ENCODE results near the gene IYD.
"Not testable (repeated sequence)": the region's sequence is repeated elsewhere in the genome, so short reads cannot be mapped to it uniquely, and the experiment has no call there.

Gene IYD

GRCh38 chr6:150352321-150353296 is 16.2 kb upstream of the IYD start:
- no peak for DNase-seq

- DNase-seq, result no peak
Observed at GRCh38 chr6:150353445-150353844, 15.4 kb upstream of the IYD start.

GRCh38 chr6:150354754-150355571 is 13.8 kb upstream of the IYD start:
- DNase-seq, result no peak

GRCh38 chr6:150355932-150356331 is 12.9 kb upstream of the IYD start:
- no peak for DNase-seq

- no peak for DNase-seq
Observed at GRCh38 chr6:150361876-150362275, 6.9 kb upstream of the IYD start.

- no peak for DNase-seq
Observed at GRCh38 chr6:150363733-150364132, 5.1 kb upstream of the IYD start.

GRCh38 chr6:150366118-150366778 is 2.6 kb upstream of the IYD start:
- DNase-seq, result no peak

GRCh38 chr6:150369408-150369807 is 596 bp downstream of the IYD start:
- no peak for DNase-seq

- no peak for DNase-seq
Observed at GRCh38 chr6:150370112-150370511, 1.3 kb downstream of the IYD start.

- DNase-seq, result no peak
Observed at GRCh38 chr6:150371356-150371755, 2.5 kb downstream of the IYD start.

- DNase-seq, result no peak
Observed at GRCh38 chr6:150372051-150372450, 3.2 kb downstream of the IYD start.

GRCh38 chr6:150373260-150373701 is 4.5 kb downstream of the IYD start:
- DNase-seq, result no peak

GRCh38 chr6:150374346-150374745 is 5.5 kb downstream of the IYD start:
- DNase-seq, result not testable (repeated sequence)

GRCh38 chr6:150377211-150377781 is 8.5 kb downstream of the IYD start:
- no peak for DNase-seq

- DNase-seq, result no peak
Observed at GRCh38 chr6:150380256-150380655, 11.4 kb downstream of the IYD start.

- no peak for DNase-seq
Observed at GRCh38 chr6:150382171-150382570, 13.4 kb downstream of the IYD start.

- DNase-seq, result no peak
Observed at GRCh38 chr6:150391414-150391813, 22.6 kb downstream of the IYD start.

- no peak for DNase-seq
Observed at GRCh38 chr6:150391890-150392289, 23.1 kb downstream of the IYD start.

GRCh38 chr6:150392452-150393220 is 23.8 kb downstream of the IYD start:
- DNase-seq, result no peak

- no peak for DNase-seq
Observed at GRCh38 chr6:150394053-150394898, 25.5 kb downstream of the IYD start.

- no peak for DNase-seq
Observed at GRCh38 chr6:150394899-150395295, 26.1 kb downstream of the IYD start.

Measured in activated T-cell treated with anti-CD3 and anti-CD28 coated beads, Interleukin-2, amount 50 U/mL, for 48 hours (primary cell).